Medulla oblongata (tissue), 1 donor: ENCODE results near the gene COL4A2.

Source experiments
- DNase-seq: peaks from one replicate; pipeline ENCODE4 v3.0.0-alpha.2; 2015; ENCODE audit errors: extremely low spot score

COL4A2 gene

GRCh38 chr13:110272227-110272626, 34.9 kb upstream of the COL4A2 start:
- DNase-seq = no peak

GRCh38 chr13:110272651-110273050, 34.4 kb upstream of the COL4A2 start:
- no peak for DNase-seq

- DNase-seq = no peak
These were observed 33.8 kb upstream of the COL4A2 start for GRCh38 chr13:110273254-110273653.

- DNase-seq = peak; percentile 17
These were observed 32.4 kb upstream of the COL4A2 start for GRCh38 chr13:110274687-110275086.

GRCh38 chr13:110275931-110276552, 31.0 kb upstream of the COL4A2 start:
- DNase-seq = no peak

GRCh38 chr13:110276553-110276950, 30.5 kb upstream of the COL4A2 start:
- no peak for DNase-seq

- no peak for DNase-seq
These were observed 29.6 kb upstream of the COL4A2 start for GRCh38 chr13:110277357-110277975.

GRCh38 chr13:110278859-110279258, 28.2 kb upstream of the COL4A2 start:
- no peak for DNase-seq

GRCh38 chr13:110279684-110280083, 27.4 kb upstream of the COL4A2 start:
- DNase-seq = no peak

- DNase-seq = no peak
These were observed 26.8 kb upstream of the COL4A2 start for GRCh38 chr13:110280231-110280813.

GRCh38 chr13:110280985-110281688, 25.9 kb upstream of the COL4A2 start:
- no peak for DNase-seq

GRCh38 chr13:110281736-110282135, 25.3 kb upstream of the COL4A2 start:
- DNase-seq = no peak

- DNase-seq = no peak
These were observed 24.7 kb upstream of the COL4A2 start for GRCh38 chr13:110282316-110282841.

- DNase-seq = no peak
These were observed 23.2 kb upstream of the COL4A2 start for GRCh38 chr13:110283736-110284517.

GRCh38 chr13:110284779-110285484, 22.2 kb upstream of the COL4A2 start:
- DNase-seq = no peak

- DNase-seq = no peak
These were observed 20.9 kb upstream of the COL4A2 start for GRCh38 chr13:110285991-110286832.

GRCh38 chr13:110286833-110287819, 20.0 kb upstream of the COL4A2 start:
- DNase-seq = no peak

GRCh38 chr13:110289174-110289573, 17.9 kb upstream of the COL4A2 start:
- no peak for DNase-seq

- DNase-seq = no peak
These were observed 17.4 kb upstream of the COL4A2 start for GRCh38 chr13:110289661-110290060.
